ENCODE results near the gene CLEC18B.
"Not testable (repeated sequence)": the region's sequence is repeated elsewhere in the genome, so short reads cannot be mapped to it uniquely, and the experiment has no call there.

GRCh38 chr16:74423721-74424120, 2.4 kb upstream of the CLEC18B start:
- TF ChIP-seq CTCF (conservative IDR thresholded peaks at IDR 0.05); ZFX (IDR thresholded peaks at IDR 0.05): not testable (repeated sequence)

Data from C4-2B (cell line).